Activated CD4-positive, alpha-beta memory T cell treated with anti-CD3 and anti-CD28 coated beads, Interleukin-2, amount 10 ng/mL, durations not matched to agents 7 days and 5 days (primary cell): ENCODE data around the gene C1R. TPM values are rescaled to one million over a fixed set of nuclear protein-coding genes. Genes with fewer than 3 reads are reported as not detected.

Experiments
- CTCF ChIA-PET: fragments of 350-600 bp; sonication (Branson Sonifier 250); formaldehyde crosslinking; loops from one replicate; lab custom pipeline; 2021; ENCODE audit warnings: antibody characterized with exemption, inconsistent platforms; lab: Charles Lee
- POLR2A ChIA-PET: fragments of 350-600 bp; sonication (Branson Sonifier 250); formaldehyde crosslinking; loops from one replicate; lab custom pipeline; 2021; ENCODE audit warnings: antibody characterized with exemption; lab: Charles Lee
- DNase-seq: peaks from one replicate; pipeline ENCODE4 v3.0.0-alpha.2; 2020
- H3K27ac Mint-ChIP-seq: one replicate; pipeline ENCODE4 v1.8.0; 2021; ENCODE audit warnings: mild to moderate bottlenecking, mixed read lengths
- H3K27me3 Mint-ChIP-seq: one replicate; pipeline ENCODE4 v1.8.0; 2021; ENCODE audit warnings: mixed read lengths
- H3K36me3 Mint-ChIP-seq: one replicate; pipeline ENCODE4 v1.8.0; 2021; ENCODE audit warnings: low read depth, mixed read lengths
- H3K4me1 Mint-ChIP-seq: one replicate; pipeline ENCODE4 v1.8.0; 2021; ENCODE audit warnings: mixed read lengths
- H3K4me3 Mint-ChIP-seq: one replicate; pipeline ENCODE4 v1.8.0; 2021; ENCODE audit warnings: mild to moderate bottlenecking, mixed read lengths
- H3K9me3 Mint-ChIP-seq: one replicate; pipeline ENCODE4 v1.8.0; 2021; ENCODE audit warnings: mixed read lengths
- total RNA-seq, 2 experiments: library from RNA; stranded (reverse); gene quantifications; one replicate each; pipeline ENCODE4 v1.2.3, GENCODE V29; 2021

The C1R gene
- 1 to 10 TPM; 2.7 to 3.8 TPM for total RNA-seq

GRCh38 chr12:7092229-7092985 lies at the start of gene C1R:
Gene C1R, minus strand, starts transcription at chr12:7092445. Its CDS starts 57 bp downstream, at chr12:7092388.
- Mint-ChIP-seq H3K36me3 (peaks cover under 1% of the 10 kb centered on the region), H3K27ac (no peak within 1 kb of the TSS), H3K4me3 (peak within 1 kb of the TSS; percentile 71), H3K9me3 (no peaks in the 10 kb centered on the region), H3K4me1 (peaks cover 8% of the 10 kb centered on the region), H3K27me3 (peaks cover 6% of the 10 kb centered on the region)
- ChIA-PET POLR2A (interaction anchor here (0.8 to 3.9 kb wide), 3 partner anchors 16 to 149 kb away, joined by 3 to 20 read pairs (median 3); partner anchors contain the start of genes C12orf57, C1RL and RNU7-1), CTCF (interaction anchor here (0.8 to 5.0 kb wide), 7 partner anchors 10 to 155 kb away, joined by 3 to 35 read pairs (median 3); partner anchors contain the start of genes C12orf57, C1RL, LPCAT3 and RNU7-1)
- DNase-seq, result peak; percentile 75

- peaks cover 84% of the 10 kb centered on the region for H3K36me3 Mint-ChIP-seq
- POLR2A ChIA-PET, result interaction anchor here (0.7 to 2.4 kb wide), 4 partner anchors 9 to 198 kb away, joined by 3 to 14 read pairs (median 4); partner anchors contain the start of genes C12orf57, CLSTN3 and RNU7-1
- CTCF ChIA-PET, result interaction anchor here (0.6 to 1.6 kb wide), 5 partner anchors 10 to 123 kb away, joined by 3 to 7 read pairs (median 4); partner anchors contain the start of genes LPCAT3 and RBP5
Measured at GRCh38 chr12:7141351-7142005, 49.2 kb upstream of the C1R start.

GRCh38 chr12:7139200-7139599 lies 47.0 kb upstream of the C1R start:
- H3K4me3 Mint-ChIP-seq, result no peak overlapping the region
- CTCF ChIA-PET, result no interaction called here
- peaks cover 87% of the 10 kb centered on the region for H3K36me3 Mint-ChIP-seq
- peaks cover 12% of the 10 kb centered on the region for H3K4me1 Mint-ChIP-seq
- no peak for DNase-seq
- POLR2A ChIA-PET, result no interaction called here
- H3K27me3 Mint-ChIP-seq, result no peaks in the 10 kb centered on the region
- H3K27ac Mint-ChIP-seq, result no peak overlapping the region
- H3K9me3 Mint-ChIP-seq, result no peaks in the 10 kb centered on the region

More at GRCh38 chr12:7141351-7142005, 49.2 kb upstream of the C1R start:
- H3K27ac Mint-ChIP-seq, result no peak overlapping the region
- H3K4me1 Mint-ChIP-seq, result peaks cover 10% of the 10 kb centered on the region
- no peaks in the 10 kb centered on the region for H3K9me3 Mint-ChIP-seq
- no peaks in the 10 kb centered on the region for H3K27me3 Mint-ChIP-seq
- no peak overlapping the region for H3K4me3 Mint-ChIP-seq
- no peak for DNase-seq

GRCh38 chr12:7137908-7138307 lies 45.7 kb upstream of the C1R start:
- no peak for DNase-seq
- Mint-ChIP-seq H3K36me3 (peaks cover 91% of the 10 kb centered on the region), H3K4me1 (peaks cover 20% of the 10 kb centered on the region), H3K9me3 (no peaks in the 10 kb centered on the region), H3K27me3 (no peaks in the 10 kb centered on the region), H3K27ac (no peak overlapping the region), H3K4me3 (no peak overlapping the region)
- ChIA-PET CTCF (no interaction called here), POLR2A (interaction anchor here (0.6 kb wide), 1 partner anchor 194 kb away, joined by 3 read pairs; the partner anchor contains the start of genes C12orf57 and RNU7-1)

- POLR2A ChIA-PET, result interaction anchor here (1.3 to 1.8 kb wide), 2 partner anchors 9 to 11 kb away, joined by 4 read pairs; no protein-coding TSS in a partner anchor
- Mint-ChIP-seq H3K27me3 (no peaks in the 10 kb centered on the region), H3K9me3 (no peaks in the 10 kb centered on the region), H3K4me1 (peaks cover 28% of the 10 kb centered on the region), H3K27ac (no peak overlapping the region), H3K4me3 (no peak overlapping the region), H3K36me3 (peaks cover 89% of the 10 kb centered on the region)
- CTCF ChIA-PET, result no interaction called here
- DNase-seq, result no peak
Measured at GRCh38 chr12:7136676-7137075, 44.4 kb upstream of the C1R start.

GRCh38 chr12:7136071-7136470 lies 43.8 kb upstream of the C1R start:
- H3K27me3 Mint-ChIP-seq, result no peaks in the 10 kb centered on the region
- peaks cover 84% of the 10 kb centered on the region for H3K36me3 Mint-ChIP-seq
- peaks cover 30% of the 10 kb centered on the region for H3K4me1 Mint-ChIP-seq
- no peaks in the 10 kb centered on the region for H3K9me3 Mint-ChIP-seq
- CTCF ChIA-PET, result no interaction called here
- no peak overlapping the region for H3K27ac Mint-ChIP-seq
- H3K4me3 Mint-ChIP-seq, result no peak overlapping the region
- POLR2A ChIA-PET, result interaction anchor here (1.3 to 1.8 kb wide), 2 partner anchors 9 to 10 kb away, joined by 4 read pairs; no protein-coding TSS in a partner anchor
- no peak for DNase-seq

- no peak overlapping the region for H3K4me3 Mint-ChIP-seq
- DNase-seq, result no peak
- CTCF ChIA-PET, result no interaction called here
- no peaks in the 10 kb centered on the region for H3K9me3 Mint-ChIP-seq
- peaks cover 72% of the 10 kb centered on the region for H3K36me3 Mint-ChIP-seq
- POLR2A ChIA-PET, result interaction anchor here (1.8 kb wide), 1 partner anchor 11 kb away, joined by 4 read pairs; no protein-coding TSS in a partner anchor
- no peaks in the 10 kb centered on the region for H3K27me3 Mint-ChIP-seq
- H3K27ac Mint-ChIP-seq, result no peak overlapping the region
- peaks cover 33% of the 10 kb centered on the region for H3K4me1 Mint-ChIP-seq
Measured at GRCh38 chr12:7134396-7135166, 42.3 kb upstream of the C1R start.

- DNase-seq, result peak; percentile 81
- Mint-ChIP-seq H3K4me1 (peaks cover 43% of the 10 kb centered on the region), H3K27me3 (no peaks in the 10 kb centered on the region), H3K9me3 (no peaks in the 10 kb centered on the region), H3K4me3 (peak overlapping the region; percentile 100), H3K27ac (peak overlapping the region; percentile 91), H3K36me3 (peaks cover 58% of the 10 kb centered on the region)
- CTCF ChIA-PET, result interaction anchor here (0.7 to 3.4 kb wide), 5 partner anchors 9 to 187 kb away, joined by 3 to 12 read pairs (median 3); no protein-coding TSS in a partner anchor
- POLR2A ChIA-PET, result interaction anchor here (0.9 to 3.0 kb wide), 6 partner anchors 9 to 839 kb away, joined by 3 to 26 read pairs (median 11); partner anchors contain the start of genes C12orf57, C1RL and RNU7-1
Measured at GRCh38 chr12:7131502-7131866, 39.2 kb upstream of the C1R start.

- peak overlapping the region; percentile 100 for H3K4me3 Mint-ChIP-seq
- peaks cover 52% of the 10 kb centered on the region for H3K36me3 Mint-ChIP-seq
- H3K9me3 Mint-ChIP-seq, result no peaks in the 10 kb centered on the region
- no peaks in the 10 kb centered on the region for H3K27me3 Mint-ChIP-seq
- peak overlapping the region; percentile 91 for H3K27ac Mint-ChIP-seq
- ChIA-PET POLR2A (interaction anchor here (0.6 to 3.0 kb wide), 7 partner anchors 10 to 840 kb away, joined by 3 to 26 read pairs (median 8); partner anchors contain the start of genes C12orf57, C1RL and RNU7-1), CTCF (interaction anchor here (0.7 to 3.4 kb wide), 5 partner anchors 10 to 186 kb away, joined by 3 to 12 read pairs (median 3); no protein-coding TSS in a partner anchor)
- DNase-seq, result peak; percentile 78
- H3K4me1 Mint-ChIP-seq, result peaks cover 43% of the 10 kb centered on the region
Measured at GRCh38 chr12:7130701-7131501, 38.7 kb upstream of the C1R start.

GRCh38 chr12:7129872-7130691 lies 37.8 kb upstream of the C1R start, which contains the start of gene CLSTN3:
Gene CLSTN3, plus strand, starts transcription at chr12:7130371. Its CDS starts 278 bp downstream, at chr12:7130649.
- Mint-ChIP-seq H3K36me3 (peaks cover 44% of the 10 kb centered on the region), H3K4me3 (peak within 1 kb of the TSS; percentile 100), H3K27me3 (no peaks in the 10 kb centered on the region), H3K9me3 (no peaks in the 10 kb centered on the region), H3K4me1 (peaks cover 43% of the 10 kb centered on the region), H3K27ac (peak within 1 kb of the TSS; percentile 91)
- ChIA-PET CTCF (interaction anchor here (1.4 to 3.4 kb wide), 3 partner anchors 12 to 112 kb away, joined by 4 to 12 read pairs (median 7); partner anchors contain the start of gene LPCAT3), POLR2A (interaction anchor here (0.6 to 3.0 kb wide), 5 partner anchors 11 to 186 kb away, joined by 3 to 26 read pairs (median 14); partner anchors contain the start of genes C12orf57, C1RL and RNU7-1)
- DNase-seq, result peak; percentile 89
